ENCODE results near the gene NUBPL. TPM values are rescaled to one million over a fixed set of nuclear protein-coding genes. Genes with fewer than 3 reads are reported as not detected.

The NUBPL gene
- polyA plus RNA-seq, 1 of the 3 experiments (the other 2 are of a cell fraction) = 4.0 TPM

GRCh38 chr14:31898838-31899528 lies 337.8 kb downstream of the NUBPL start (continued):
- no peak for TF ChIP-seq REST (IDR thresholded peaks at IDR 0.05; ENCODE audit: low read depth, low read length)

- H3K27me3 ChIP-seq (ENCODE audit: insufficient read depth) = no peaks in the 10 kb centered on the region
- no peak overlapping the region for H3K9ac ChIP-seq
- H3K27ac ChIP-seq (ENCODE audit: low read depth in 2 of 2, low read length in 1 of 2) = no peak overlapping the region
- no peak overlapping the region for H3K4me3 ChIP-seq (ENCODE audit: low read depth in 2 of 2, low read length in 1 of 2)
- no peaks in the 10 kb centered on the region for H3F3A ChIP-seq (replicated peaks; ENCODE audit: insufficient read depth)
- no peaks in the 10 kb centered on the region for H3K79me2 ChIP-seq (ENCODE audit: insufficient read depth)
- H3K4me1 ChIP-seq (ENCODE audit: control insufficient read depth in 1 of 2, insufficient read depth in 2 of 2, low read depth in 1 of 2, low read length in 1 of 2) = peaks cover 0 to 2% of the 10 kb centered on the region in 2 experiments; a peak in 1 of 4 replicates
- POLR2A ChIA-PET = no interaction called here
- no peaks in the 10 kb centered on the region for H3K9me2 ChIP-seq
- no peaks in the 10 kb centered on the region for H4K20me1 ChIP-seq (ENCODE audit: insufficient read depth)
- no peak overlapping the region for H2AFZ ChIP-seq (ENCODE audit: low read depth)
- H3K9me3 ChIP-seq = no peaks in the 10 kb centered on the region
- DNase-seq = no peak
- H3K4me2 ChIP-seq = no peak overlapping the region
- CTCF ChIA-PET = interaction anchor here (1.0 kb wide), 1 partner anchor 14 kb away, joined by 3 read pairs; no protein-coding TSS in a partner anchor
- WGBS (ENCODE audit: low lambda C conversion rate) = 46% methylated on average over 2 of the region's 2 CpGs
- H3K36me3 ChIP-seq (replicated peaks in 1 of 2; ENCODE audit: control insufficient read depth in 1 of 2, insufficient read depth in 2 of 2, low read length in 1 of 2) = no peaks in the 10 kb centered on the region
- TF ChIP-seq PBX3 (IDR thresholded peaks at IDR 0.05) (no peak), RXRA (IDR thresholded peaks at IDR 0.05; ENCODE audit: borderline replicate concordance, low read depth) (no peak), TAF1 (IDR thresholded peaks at IDR 0.05; ENCODE audit: borderline replicate concordance, low read depth, low read length) (no peak), YY1 (IDR thresholded peaks at IDR 0.05; ENCODE audit: low read depth) (no peak), CTCF (IDR thresholded peaks at IDR 0.05) (no peak), FOXJ3 (CRISPR knock-in tag; IDR thresholded peaks at IDR 0.05) (no peak), REST (IDR thresholded peaks at IDR 0.05; ENCODE audit: low read depth, low read length) (no peak), MEF2A (IDR thresholded peaks at IDR 0.05; ENCODE audit: borderline replicate concordance, low read depth) (no peak), TEAD4 (IDR thresholded peaks at IDR 0.05; ENCODE audit: borderline replicate concordance, insufficient read depth) (no peak), FOXM1 (IDR thresholded peaks at IDR 0.05; ENCODE audit: low read depth) (no peak), NRF1 (IDR thresholded peaks at IDR 0.05; ENCODE audit: low read depth, low read length) (no peak), EZH2phosphoT487 (IDR thresholded peaks at IDR 0.05; ENCODE audit: borderline replicate concordance, low read depth) (no peak), IRF3 (IDR thresholded peaks at IDR 0.05; ENCODE audit: low read depth, low read length) (no peak), MAX (IDR thresholded peaks at IDR 0.05; ENCODE audit: low read depth) (no peak), USF1 (IDR thresholded peaks at IDR 0.05; ENCODE audit: borderline replicate concordance, low read depth) (no peak), GABPA (IDR thresholded peaks at IDR 0.05; ENCODE audit: low read depth) (no peak), FOSL2 (IDR thresholded peaks at IDR 0.05; ENCODE audit: borderline replicate concordance, low read depth) (no peak)
Observed at GRCh38 chr14:31902002-31902401, 340.8 kb downstream of the NUBPL start.
